Urothelium cell line (cell line): ENCODE measurements around the gene ABLIM2.

ENCODE experiments used
- DNase-seq: peaks from one replicate; pipeline ENCODE4 v3.0.0; 2011; ENCODE audit warnings: low spot score, mixed read lengths
- FAIRE-seq: peaks from 2 replicates; lab custom pipeline; 2011; peaks lifted over from hg19 to GRCh38; lab: Jason Lieb, UNC

The ABLIM2 gene

GRCh38 chr4:7968262-7968896 is 190.2 kb downstream of the ABLIM2 start:
- FAIRE-seq = no peak
- DNase-seq = no peak

- FAIRE-seq (no peak), DNase-seq (no peak)
Observed at GRCh38 chr4:7967501-7968261, 190.9 kb downstream of the ABLIM2 start.

- DNase-seq (no peak), FAIRE-seq (no peak)
Observed at GRCh38 chr4:7967063-7967440, 191.6 kb downstream of the ABLIM2 start.

GRCh38 chr4:7966281-7967062 is 192.1 kb downstream of the ABLIM2 start:
- FAIRE-seq (no peak), DNase-seq (no peak)

GRCh38 chr4:7964890-7965662 is 193.5 kb downstream of the ABLIM2 start:
- DNase-seq = no peak
- no peak for FAIRE-seq

GRCh38 chr4:7964459-7964858 is 194.2 kb downstream of the ABLIM2 start:
- DNase-seq = no peak
- no peak for FAIRE-seq

GRCh38 chr4:7963691-7964090 is 194.9 kb downstream of the ABLIM2 start:
- DNase-seq = no peak
- no peak for FAIRE-seq

- no peak for DNase-seq
- no peak for FAIRE-seq
Observed at GRCh38 chr4:7962609-7963508, 195.8 kb downstream of the ABLIM2 start.

GRCh38 chr4:7960790-7961655 is 197.6 kb downstream of the ABLIM2 start:
- FAIRE-seq (no peak), DNase-seq (peak; percentile 79)

- DNase-seq (peak; percentile 50), FAIRE-seq (no peak)
Observed at GRCh38 chr4:7960017-7960789, 198.4 kb downstream of the ABLIM2 start.

- FAIRE-seq (no peak), DNase-seq (no peak)
Observed at GRCh38 chr4:7959078-7959477, 199.5 kb downstream of the ABLIM2 start.

GRCh38 chr4:7956934-7957656 is 201.5 kb downstream of the ABLIM2 start:
- no peak for DNase-seq
- no peak for FAIRE-seq

GRCh38 chr4:7956270-7956808 is 202.3 kb downstream of the ABLIM2 start:
- no peak for FAIRE-seq
- peak; percentile 45 for DNase-seq

GRCh38 chr4:7955393-7955792 is 203.2 kb downstream of the ABLIM2 start:
- no peak for DNase-seq
- FAIRE-seq = no peak

GRCh38 chr4:7952615-7953014 is 206.0 kb downstream of the ABLIM2 start:
- no peak for FAIRE-seq
- no peak for DNase-seq

GRCh38 chr4:7950301-7951092 is 208.1 kb downstream of the ABLIM2 start:
- DNase-seq = no peak
- FAIRE-seq = no peak

GRCh38 chr4:7949759-7950158 is 208.9 kb downstream of the ABLIM2 start:
- FAIRE-seq = no peak

More at GRCh38 chr4:7949759-7950158, 208.9 kb downstream of the ABLIM2 start:
- DNase-seq = no peak
